ENCODE results near the gene DRGX.

The DRGX gene

DNA sequence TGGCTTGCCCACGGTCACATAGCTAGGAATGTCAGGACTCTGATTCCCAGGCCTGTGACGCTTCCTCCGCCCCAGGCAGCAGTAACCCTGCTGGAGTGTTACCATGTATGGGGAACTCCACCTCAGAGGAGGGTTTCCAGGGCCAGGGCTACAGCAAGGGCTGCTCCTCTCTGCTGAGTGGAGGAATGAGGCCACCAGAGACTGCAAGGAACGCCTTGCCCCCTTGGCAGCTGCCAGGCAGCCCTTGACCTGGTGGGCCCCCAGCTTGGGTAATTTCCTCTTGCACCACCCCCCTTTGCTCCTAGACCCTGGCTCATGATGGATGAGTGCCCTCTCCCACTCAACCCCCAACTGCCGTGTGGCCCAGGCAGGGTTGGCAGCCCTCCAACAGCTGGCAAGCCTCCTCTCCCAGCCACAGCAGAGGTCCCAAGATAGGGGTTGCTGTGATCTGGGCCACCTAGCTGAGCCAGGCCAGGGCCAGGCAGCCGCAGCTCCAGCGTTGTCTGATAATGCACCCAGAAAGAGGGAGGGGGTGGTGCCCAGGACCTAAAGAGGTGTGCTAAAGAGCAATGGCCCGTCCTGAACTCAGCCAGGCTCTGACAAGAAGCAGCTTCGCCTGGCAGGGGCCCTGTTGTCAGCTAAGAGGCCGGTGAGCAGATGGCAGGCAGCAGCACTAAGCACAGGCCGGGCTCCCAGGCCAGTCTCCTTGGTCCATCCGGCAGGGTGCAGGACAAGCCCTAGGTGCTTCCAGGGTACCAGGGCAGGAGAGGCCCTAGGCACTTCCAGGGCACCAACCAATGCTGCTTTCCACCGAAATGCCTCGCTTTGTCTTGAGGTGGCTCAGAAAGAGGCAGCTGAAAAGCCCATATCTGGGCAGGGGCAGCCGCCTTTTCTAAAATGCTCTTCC is 35.4 kb downstream of the DRGX start:
- no peak for DNase-seq

DNA sequence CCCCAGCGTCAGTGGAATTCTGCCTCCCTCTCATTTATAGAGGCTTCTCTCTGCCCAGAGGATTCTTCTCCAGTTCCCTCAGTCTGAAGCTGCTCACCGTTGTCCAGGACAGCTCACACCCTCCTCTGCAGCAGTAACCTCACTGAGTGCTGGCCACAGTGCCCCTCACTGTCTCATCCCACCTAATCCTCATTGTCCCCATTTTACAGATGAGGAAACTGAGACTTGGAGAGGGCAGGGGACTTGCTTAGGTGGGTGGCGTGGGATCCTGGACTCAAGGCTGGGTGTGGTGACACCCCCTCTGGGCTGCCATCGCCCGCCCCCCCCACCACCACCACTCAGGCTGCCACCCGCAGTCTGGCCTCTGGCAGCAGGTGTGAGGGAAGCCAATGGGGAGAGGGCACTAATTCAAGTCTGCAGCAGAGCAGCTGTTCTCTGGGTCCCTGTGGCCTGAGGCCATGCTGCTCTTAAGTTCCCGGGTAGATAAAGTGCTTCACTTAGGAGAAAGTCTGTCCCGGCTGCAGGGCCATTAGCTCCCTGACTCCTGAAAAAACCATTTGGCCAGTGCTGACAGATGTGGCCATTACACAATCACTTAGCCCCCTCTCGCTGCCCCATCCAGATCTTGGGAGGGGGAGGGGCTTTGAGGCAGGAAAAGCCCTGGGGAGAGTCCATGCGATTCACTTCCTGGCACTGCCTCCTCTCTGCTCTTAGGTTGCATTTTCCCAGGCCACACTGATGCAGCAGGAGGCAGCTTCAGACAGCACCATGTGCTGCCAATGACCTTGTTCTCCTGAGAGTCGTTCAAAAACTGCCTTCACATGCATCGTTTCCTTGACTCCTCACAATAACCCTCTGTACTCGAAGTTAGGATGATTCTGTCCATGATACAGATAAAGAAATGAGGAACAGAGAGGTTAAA is 36.3 kb downstream of the DRGX start:
- DNase-seq: peak; percentile 22

DNA sequence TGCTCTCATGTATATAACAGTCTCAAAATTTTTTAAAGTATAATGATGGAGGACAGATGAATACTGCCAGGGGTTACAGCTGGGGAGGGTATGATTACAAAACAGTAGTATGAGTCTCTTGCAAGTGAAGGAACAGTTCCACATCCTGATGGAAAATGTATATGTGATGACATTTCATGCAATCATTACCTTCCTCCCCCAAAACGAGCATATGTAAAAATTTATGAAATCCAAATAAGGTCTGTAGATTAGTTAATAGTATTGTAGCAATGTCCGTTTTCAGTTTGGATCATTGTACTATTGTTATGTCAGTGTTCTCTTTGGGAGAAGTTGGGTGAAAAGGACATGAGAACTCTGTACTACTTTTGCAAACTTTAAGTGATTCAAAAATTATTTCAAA is 38.0 kb downstream of the DRGX start:
- no peak for DNase-seq

DNA sequence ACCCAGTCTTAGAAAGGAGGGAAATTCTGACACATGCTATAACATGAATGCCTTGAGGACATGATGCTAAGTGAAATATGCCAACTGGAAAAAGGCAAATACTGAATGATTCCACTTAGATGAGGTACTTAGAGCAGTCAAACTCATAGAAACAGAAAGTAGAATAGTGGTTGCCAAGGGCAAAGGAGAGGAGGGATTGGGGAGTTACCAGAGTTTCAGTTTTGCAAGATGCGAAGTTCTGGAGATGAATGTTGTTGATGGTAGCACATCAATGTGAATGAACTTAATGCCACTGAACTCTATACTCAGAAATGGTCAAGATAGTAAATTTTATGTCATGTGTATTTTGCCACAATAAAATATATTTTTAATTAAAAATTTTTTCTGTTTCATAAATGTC is 38.9 kb downstream of the DRGX start:
- DNase-seq: no peak

DNA sequence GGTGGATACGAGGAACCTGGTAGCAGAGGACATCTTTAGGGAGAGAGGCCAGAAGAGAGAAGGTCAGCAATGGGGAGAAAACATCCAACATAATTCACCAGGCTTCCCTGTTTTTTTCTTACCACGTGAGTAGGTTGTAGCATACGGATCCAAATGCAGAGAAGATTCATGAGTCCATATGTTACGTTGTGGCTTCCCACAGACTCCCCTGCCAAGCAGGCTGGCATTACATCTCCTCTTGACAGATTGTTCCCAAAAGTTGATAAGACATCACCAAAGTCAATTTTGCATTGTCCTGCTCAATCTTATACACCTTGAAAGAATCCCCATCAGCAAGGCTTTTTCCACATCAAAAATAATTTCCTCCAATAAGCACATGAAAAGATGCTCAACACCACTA is 39.7 kb downstream of the DRGX start:
- no peak for DNase-seq

DNA sequence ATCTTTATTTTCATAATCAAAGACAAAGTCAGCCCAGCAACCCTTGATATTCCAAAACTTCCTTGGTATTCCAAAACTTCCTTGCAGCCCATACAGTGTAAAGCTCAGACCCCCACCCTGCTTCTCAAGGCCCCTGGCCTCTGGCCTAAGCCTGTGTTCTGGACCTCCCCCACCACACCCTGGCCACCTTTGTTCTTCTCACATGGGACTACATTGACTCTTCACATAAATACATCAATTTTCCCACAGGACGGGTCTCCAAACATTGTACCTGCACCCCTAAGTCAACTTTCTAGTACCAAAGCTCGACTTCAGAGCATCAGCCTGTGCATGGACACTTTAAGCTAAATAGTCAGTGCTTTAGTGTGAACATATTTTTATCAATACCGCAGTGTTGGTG is 40.7 kb downstream of the DRGX start:
- no peak for DNase-seq

DNA sequence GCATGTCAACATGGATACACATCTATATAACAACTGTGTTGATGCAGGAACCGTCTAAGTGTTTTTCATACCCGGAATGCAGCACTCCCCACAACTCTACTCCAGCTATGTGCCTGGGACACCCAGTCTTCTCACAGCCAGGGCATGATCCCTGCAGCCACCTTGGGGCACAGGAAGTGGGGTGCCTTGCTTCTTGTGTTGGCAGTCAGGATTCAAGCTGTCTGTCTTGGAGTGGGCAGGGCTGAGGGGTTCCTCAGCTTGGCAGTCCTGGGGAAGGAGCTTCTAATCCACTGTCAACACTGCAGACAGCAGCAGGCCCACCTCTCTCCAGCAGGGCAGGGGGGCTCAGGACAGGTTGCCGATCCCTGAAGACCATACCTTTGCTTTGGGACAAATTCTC is 41.3 kb downstream of the DRGX start:
- no peak for DNase-seq

DNA sequence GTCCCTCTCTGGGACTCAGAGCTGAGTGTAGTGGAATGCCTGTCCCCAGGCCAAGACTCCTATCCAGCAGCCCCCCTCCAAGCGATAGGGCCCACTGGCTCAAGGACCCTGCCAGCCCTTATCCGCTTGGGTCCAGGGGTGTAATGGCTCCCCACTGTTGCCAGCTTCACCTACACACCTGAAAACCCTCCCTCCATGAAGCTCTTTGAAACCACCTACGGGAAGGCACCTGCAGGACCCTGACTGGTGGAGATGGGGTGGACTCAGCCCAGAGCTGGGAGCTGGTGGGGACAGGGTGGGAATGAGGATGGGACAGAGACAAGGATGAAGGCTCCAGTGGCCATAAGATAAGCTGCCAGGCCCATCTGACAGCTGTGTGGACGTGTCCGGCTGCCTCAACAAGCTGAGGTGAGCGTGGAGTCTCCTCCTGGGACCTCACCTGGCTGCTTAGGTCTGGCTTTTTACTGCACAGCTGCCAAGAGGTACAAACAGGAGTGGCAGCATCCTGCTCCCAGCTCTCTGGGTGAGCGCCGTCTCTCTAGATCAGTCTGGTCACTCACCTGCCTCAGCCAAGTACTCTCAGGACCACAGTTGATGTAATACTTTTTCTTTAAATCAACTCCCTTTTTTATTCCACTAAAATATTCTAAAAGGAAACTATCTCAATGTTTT is 41.9 kb downstream of the DRGX start:
- no peak for DNase-seq

DNA sequence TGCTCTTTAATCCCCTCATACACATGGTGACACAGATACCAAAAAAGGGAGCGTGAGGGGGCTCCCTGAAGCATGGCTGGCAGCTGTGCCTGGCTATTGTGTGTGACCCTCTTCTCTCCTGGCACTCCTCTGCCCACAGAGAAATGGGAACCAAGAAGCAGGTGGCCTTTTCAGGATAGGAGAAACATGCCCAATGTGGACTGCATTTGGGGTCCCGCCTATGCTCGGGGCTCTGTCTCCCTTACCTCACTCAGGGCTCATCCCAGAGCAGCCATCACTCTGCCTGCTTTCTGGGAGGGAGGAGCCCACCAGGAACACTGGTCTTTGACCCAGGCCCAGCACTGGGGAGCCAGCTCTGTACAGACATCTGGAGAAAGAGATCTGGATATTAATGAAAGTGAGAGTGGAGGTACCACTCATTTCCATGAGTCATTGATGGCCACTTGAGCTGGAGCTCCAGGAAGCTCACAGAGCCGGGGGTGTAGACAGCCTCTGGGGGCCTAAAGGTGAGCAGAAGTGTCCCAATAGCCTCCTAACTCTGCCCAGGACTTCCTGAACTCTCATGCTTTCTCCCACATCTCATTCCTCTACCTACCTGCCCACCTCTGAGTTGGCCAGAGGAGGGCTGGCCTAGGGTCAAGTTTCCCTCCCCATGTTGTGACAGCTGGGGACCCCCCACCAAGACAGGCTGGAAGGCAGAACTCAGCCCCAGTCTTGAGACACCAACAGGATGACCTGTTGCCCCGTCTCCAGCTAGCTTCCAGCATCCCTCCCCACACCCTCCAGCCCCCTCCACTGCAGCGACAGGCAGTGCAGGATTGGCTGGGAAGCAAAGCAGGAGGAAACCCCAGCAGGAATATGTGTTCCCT is 42.6 kb downstream of the DRGX start:
- no peak for DNase-seq

DNA sequence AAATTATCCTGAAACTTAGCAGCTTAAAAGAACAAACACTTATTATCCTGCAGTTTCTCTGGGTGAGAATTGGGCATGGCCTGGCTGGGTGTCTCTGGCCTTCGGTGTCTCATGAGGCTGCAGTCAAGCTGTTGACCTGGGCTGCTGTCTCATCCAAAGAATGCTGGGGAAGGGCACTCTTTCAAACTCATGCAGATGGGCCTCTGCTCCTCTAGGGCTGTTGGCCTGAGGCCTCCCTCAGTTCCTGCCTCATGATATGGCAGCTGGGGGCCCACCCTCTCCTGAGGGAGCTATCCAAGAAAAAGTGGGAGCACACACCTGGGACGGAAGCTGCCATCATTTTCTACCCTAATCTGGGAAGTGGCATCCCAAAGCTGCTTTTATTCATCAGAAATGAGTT is 43.6 kb downstream of the DRGX start:
- DNase-seq: no peak

DNA sequence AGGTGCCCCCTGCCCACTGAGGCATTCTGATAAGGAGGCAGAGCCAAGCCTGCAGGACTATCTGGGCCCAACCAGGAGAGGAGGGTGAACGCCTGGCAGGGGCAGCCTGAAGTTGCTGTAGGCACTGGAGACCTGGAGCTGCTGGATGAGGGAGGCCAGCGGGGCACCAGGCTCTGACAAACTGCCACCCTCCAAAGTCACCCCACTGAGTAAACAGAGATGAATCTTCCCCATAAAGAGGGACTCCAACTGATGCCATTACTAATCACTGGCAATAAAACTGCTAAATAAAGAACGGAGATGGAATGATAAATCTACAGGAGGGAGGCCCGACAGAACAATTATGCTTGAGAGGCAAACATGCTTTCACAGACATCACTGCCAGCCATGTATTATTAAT is 44.2 kb downstream of the DRGX start:
- no peak for DNase-seq

DNA sequence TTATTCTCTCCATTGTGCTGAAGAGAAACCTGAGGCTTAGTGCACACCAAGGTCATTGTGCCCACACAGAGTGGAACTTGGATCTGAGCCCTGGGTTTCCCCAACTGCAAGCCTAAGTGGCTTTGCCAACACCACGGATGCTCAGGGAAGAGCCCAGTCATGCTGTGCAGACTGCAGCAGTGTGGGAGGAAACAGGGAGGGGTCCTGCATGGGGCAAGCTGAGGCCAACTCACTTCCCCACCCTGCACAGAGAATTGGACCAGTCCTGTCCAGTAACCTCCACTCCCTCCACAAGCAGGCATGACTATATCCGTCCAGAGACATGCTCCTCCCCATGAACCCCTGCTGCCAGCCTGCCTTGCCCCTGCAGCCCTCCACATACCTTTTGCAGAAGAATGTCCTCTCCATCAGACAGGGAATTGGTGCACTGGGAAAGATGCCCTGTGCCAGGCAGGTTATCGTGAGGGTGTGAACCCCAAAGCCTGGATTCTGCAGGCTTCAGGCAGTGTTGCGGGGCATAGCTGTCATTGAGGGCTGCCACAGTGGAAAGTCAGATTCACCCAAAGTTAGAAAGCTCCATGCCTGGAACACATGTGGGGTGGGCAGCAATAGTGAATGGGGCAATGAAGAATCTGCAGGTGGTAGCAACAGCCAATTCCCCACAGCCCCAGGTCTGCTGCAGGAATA is 44.9 kb downstream of the DRGX start:
- DNase-seq: no peak

DNA sequence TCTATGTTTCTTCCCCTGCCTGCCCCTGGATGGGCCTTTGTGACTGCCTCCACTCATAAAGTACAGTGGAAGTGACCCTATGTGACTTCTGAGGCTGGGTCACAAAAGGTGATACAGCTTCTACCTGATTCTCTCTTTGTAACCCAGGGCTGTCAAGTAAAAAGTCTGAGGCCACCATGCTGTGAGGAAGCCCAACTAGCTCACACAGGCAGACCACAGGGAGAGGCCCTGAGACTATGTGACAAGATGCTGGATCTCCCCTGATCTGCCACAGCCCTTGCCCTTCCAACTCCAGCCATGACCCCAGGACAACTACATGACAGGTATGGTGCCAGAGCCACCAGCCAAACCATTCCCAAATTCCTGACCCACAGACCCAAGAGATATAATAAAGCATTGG is 45.8 kb downstream of the DRGX start:
- DNase-seq: no peak

DNA sequence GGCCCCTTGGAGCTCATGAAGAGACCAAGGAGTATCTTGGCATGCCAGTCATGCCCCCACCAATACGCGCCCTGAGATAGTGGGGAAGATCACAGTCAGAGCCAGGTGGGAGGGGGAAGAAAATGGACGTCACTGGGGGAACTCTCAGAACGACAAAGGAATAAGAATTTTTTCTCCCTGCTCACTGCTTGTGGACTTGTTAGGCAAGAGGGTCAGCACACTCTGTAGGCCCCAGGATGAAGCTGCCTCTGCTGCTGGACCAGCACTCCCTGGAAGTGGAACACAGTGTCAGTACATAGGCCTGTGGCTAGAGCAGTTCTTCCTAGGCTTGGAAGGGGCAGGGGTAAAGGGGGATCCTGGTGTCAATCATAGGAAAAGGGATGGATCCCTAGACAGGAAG is 46.5 kb downstream of the DRGX start:
- no peak for DNase-seq

DNA sequence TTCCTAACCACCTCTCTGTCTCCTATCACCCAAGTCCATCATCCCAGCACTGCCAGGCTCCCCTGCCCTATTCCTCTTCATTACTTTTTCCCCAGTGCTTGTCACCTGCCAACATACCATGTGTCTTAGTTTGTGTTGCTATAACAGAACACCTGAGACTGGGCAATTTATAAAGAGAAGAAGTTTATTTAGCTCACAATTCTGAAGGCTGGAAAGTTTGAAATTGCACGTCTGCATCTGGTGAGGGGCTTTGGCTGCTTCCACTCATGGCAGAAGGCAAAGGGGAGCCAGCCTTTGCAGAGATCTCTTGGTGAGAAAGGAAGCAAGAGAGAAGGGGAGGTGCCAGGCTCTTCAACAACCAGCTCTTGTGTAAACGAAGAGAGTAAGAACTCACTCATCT is 47.3 kb downstream of the DRGX start:
- no peak for DNase-seq

DNA sequence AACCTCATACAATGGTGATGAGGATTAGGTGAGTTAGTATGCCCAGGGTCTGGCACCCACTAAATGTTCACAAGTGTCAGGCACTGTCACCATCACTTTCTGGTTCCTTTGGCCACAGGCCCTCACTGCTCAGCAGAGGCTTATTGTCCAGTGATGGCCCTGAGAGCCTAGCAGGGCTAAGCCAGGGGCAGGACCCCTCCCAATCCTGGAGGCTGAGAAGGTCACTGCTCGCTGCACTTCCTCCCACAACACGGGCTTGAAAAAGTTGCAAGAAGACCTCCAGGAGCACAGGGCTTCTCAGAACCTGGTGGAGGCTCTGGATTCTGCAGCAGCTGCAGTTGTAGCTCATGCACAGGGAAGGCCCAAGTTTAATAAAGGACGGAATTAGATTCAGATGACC is 48.1 kb downstream of the DRGX start:
- no peak for DNase-seq

DNA sequence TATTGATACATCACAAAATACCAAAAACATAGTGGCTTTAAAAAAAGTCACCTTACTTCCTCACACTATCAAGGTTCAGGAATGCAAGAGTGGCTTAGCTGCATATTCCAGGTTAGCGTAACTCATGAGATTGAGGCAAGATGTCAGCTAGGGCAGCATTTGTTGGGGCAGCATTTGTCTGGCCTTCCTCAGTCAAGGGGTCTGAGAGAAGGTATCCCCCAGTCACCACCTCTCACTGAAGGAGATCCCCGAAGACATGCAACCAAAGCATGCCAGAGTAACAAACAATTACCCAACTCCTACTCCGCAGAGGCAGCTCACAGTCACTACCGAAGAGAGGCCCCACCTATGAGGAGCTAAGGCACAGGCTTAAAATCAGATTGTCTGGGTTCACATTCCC is 48.5 kb downstream of the DRGX start:
- DNase-seq: no peak

DNA sequence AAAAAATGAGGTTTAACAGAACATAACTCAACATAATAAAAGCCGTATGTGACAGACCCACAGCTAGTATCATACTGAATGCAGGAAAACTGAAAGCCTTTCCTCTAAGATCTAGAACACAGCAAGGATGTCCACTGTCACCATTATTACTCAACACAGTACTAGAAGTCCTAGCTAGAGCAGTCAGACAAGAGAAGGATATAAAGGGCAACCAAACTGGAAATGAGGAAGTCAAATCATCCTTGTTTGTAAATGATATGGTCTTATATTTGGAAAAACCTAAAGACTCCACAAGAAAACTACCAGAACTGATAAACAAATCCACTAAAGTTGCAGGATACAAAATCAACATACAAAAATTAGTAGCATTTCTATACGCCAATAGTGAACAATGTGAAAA is 51.0 kb downstream of the DRGX start:
- no peak for DNase-seq

DNA sequence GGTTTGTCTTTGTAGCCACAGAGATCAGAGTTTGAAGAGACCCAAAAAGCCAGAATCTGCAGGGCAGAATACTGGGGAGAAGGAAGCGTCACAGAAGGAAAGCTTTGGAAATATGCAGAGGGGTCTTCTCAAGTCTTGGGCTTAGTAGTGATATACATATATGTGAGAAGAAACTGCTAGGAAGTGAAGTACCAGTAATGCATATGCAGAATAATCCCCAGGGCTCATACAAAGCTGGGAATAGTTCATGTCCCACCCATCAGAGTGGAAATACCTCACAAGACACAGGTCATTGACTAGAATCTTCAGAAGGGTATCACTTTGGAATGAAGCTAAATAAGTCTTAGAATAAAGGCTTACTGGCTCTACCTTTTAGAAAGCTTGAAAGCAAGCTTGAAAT is 57.3 kb downstream of the DRGX start:
- no peak for DNase-seq

DNA sequence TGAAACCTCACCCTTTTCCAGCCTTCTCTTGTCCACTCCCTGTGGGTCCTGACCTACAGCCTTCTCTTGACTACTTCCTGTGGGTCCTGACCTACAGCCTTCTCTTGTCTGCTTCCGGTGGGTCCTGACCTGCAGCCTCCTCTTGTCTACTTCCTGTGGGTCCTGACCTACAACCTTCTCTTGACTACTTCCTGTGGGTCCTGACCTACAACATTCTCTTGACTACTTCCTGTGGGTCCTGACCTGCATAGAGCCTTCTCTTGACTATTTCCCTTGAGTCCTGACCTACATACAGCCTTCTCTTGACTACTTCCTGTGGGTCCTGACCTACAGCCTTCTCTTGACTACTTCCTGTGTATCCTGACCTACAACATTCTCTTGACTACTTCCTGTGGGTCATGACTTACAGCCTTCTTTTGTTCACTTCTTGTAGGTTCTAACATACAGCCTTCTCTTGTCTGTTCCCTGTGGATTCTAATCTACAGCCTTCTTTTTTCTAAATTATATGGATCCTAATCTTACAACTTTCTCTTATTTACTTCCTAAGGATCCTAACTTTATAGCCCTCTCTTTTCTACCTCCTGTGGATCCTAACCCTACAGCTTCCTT is 60.4 kb downstream of the DRGX start:
- no peak for DNase-seq

DNA sequence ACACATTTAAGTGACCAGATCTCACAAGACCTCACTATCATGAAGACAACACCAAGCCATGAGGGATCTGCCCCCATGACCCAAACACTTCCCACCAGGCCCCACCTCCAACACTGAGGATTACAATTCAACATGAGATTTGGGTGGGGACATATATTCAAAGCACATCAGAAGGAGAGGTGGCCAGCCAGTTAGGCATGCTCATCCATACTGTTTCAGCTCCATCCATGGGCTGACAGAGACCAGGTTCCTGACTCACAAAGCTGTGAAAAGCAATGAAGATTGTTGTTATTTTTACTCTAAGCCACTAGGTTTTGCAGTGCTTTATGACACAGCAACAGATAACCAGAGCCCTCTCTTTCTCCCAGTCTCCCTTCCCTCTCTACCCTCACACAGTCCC is 60.9 kb downstream of the DRGX start:
- no peak for DNase-seq
